ENCODE results near the gene SLC26A6. TPM values are rescaled to one million over a fixed set of nuclear protein-coding genes. Genes with fewer than 3 reads are reported as not detected.
A peak's percentile ranks its signal among the peaks of the same experiment; 100 is the strongest.

SLC26A6 gene
- total RNA-seq, 2 donors from 2014 or later, result 38.3 to 110 TPM

DNA sequence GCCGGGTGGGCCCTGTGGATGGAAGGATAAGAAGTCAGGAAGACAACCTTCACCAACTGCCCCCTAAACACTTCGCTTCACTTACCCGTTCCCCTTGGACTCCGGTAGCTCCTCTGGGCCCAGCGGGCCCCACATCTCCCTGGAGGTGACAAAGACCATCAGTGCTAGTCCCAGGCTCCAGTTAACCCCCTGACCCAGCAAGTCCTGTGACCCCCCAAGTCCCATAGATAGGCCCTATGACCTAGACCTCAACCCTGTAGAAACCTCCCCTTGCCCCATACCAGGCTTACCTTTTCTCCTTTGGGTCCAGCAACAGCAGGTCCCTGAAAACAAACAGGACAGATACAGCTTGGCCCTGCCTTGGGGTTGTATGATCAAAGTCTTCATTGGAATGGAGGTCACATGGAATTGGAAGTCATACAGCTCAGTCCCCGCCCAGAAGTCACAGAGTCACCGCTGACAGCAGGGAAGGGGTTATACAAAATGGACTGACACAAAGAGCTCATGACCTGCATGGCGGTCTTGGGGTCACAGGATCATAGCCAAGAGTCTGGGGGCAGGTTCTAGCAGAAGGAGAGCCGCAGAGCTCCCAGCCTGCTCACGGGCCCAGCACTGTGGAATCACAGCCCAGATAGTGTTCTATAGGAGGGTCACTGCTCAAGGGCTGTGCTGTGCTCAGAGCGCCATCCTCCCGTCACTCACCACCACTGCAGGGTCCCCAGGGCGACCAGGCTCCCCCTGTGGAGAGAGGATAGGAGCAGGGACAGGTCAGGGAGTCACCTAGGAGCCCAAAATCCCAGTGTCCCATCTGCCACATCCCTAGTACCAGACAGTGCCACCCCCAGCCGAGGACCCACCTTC lies 53.4 kb downstream of the SLC26A6 start:
- Mint-ChIP-seq H3K9me3 (no peaks in the 10 kb centered on the region), H3K27ac (peak overlapping the region; percentile 15 to 55)
- no peak for ATAC-seq

DNA sequence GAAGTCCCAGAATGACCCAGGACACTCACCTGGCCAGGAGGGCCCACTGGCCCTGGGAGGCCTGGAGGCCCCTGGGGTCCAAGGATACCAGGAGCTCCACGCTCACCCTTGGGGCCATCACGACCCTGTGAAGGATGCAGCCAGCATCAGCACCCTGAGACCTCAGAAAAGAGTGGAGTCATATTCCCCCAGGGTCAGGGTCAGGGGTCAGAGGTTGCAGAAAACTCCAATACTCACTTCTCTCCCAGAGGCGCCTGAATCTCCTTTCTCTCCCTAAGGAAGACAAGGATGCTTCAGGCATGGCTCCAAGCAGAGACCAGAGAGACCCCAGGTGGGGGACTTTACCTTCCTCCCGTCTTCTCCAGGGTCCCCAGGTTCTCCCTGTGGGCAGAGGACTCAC lies 58.6 kb downstream of the SLC26A6 start:
- Mint-ChIP-seq H3K9me3 (no peaks in the 10 kb centered on the region), H3K36me3 (no peaks in the 10 kb centered on the region), H3K27ac (no peak overlapping the region)
- DNase-seq (ENCODE audit: low spot score in 2 of 2), result no peak
- ATAC-seq, result no peak

More for the DNA sequence above, 53.4 kb downstream of the SLC26A6 start:
- no peaks in the 10 kb centered on the region for H3K36me3 Mint-ChIP-seq
- no peak for DNase-seq (ENCODE audit: low spot score in 2 of 2)

Other genes starting within 250 kb of the SLC26A6 start
- gene PLXNB1, start 205.4 kb downstream of the SLC26A6 start, total RNA-seq, result 1 to 10 TPM; 3.0 to 7.3 TPM
- gene CCDC51, start 195.3 kb downstream of the SLC26A6 start, total RNA-seq, result 10 to 100 TPM; 21.7 to 27.1 TPM
- gene TMA7, start 195.2 kb downstream of the SLC26A6 start, total RNA-seq, result 100 to 1,000 TPM; 168 to 307 TPM
- gene ATRIP, start 188.7 kb downstream of the SLC26A6 start, total RNA-seq, result 10 to 100 TPM; 10.1 to 15.9 TPM
- gene SHISA5, start 131.3 kb downstream of the SLC26A6 start, total RNA-seq, result 10 to 100 TPM; 64.0 to 75.3 TPM
- 100 to 1,000 TPM in 1 of 2 donors, 1 to 10 TPM in 1; 6.3 to 139 TPM for gene PFKFB4, start 78.7 kb downstream of the SLC26A6 start, total RNA-seq
- gene UCN2, start 71.7 kb downstream of the SLC26A6 start, total RNA-seq, result under 1 TPM in 1 of 2 donors, not detected in 1; 0.21 TPM
- gene COL7A1, start 40.1 kb downstream of the SLC26A6 start, total RNA-seq, result 1 to 10 TPM; 3.2 to 5.5 TPM
- gene UQCRC1, start 25.8 kb downstream of the SLC26A6 start, total RNA-seq, result 100 to 1,000 TPM; 257 to 269 TPM
- under 1 TPM in 1 of 2 donors, not detected in 1; 0.36 TPM for gene TMEM89, start 13.7 kb downstream of the SLC26A6 start, total RNA-seq
- gene CELSR3, start 27.4 kb upstream of the SLC26A6 start, total RNA-seq, result 10 to 100 TPM; 12.6 to 13.1 TPM
- 10 to 100 TPM; 45.7 to 77.2 TPM for gene NCKIPSD, start 50.5 kb upstream of the SLC26A6 start, total RNA-seq
- 10 to 100 TPM; 53.8 to 73.5 TPM for gene IP6K2, start 81.8 kb upstream of the SLC26A6 start, total RNA-seq
- gene PRKAR2A, start 212.4 kb upstream of the SLC26A6 start, total RNA-seq, result 10 to 100 TPM; 13.9 to 25.6 TPM